Heart left ventricle (tissue), 16 donors: ENCODE data around the gene GPR37. TPM values are rescaled to one million over a fixed set of nuclear protein-coding genes. Genes with fewer than 3 reads are reported as not detected.

ENCODE experiments used
- ATAC-seq, 4 donors: fragments of 200-7000 bp; cut with Tn5 transposase; one replicate each; pipeline ENCODE4 v1.9.1; 2020 to 2022; ENCODE audit warnings: moderate library complexity in 4 of 4, mild to moderate bottlenecking in 3 of 4, moderate number of reproducible peaks in 1 of 4
- DNase-seq, 5 donors: peaks; one replicate each; pipeline ENCODE4 v3.0.0-alpha.2; 2020
- H3K27ac ChIP-seq, 12 donors: fragments of 200-600 bp; sonication (generic) in 4 of 12; one replicate each; pipeline versions ENCODE4 v1.5.0 to v1.8.0; 2016 to 2022; ENCODE audit warnings: mild to moderate bottlenecking in 2 of 12
- H3K27me3 ChIP-seq, 9 donors: fragments of 200-600 bp; sonication (generic) in 2 of 9; one replicate each; pipeline versions ENCODE4 v1.5.1 to v1.8.0; 2016 to 2022; ENCODE audit warnings: mild to moderate bottlenecking in 3 of 9
- H3K36me3 ChIP-seq, 9 donors: fragments of 200-600 bp; sonication (generic) in 2 of 9; one replicate each; pipeline versions ENCODE4 v1.5.0 to v1.8.0; 2018 to 2022; ENCODE audit warnings: mild to moderate bottlenecking in 2 of 9
- H3K4me1 ChIP-seq, 12 donors: fragments of 200-600 bp; sonication (generic) in 4 of 12; one replicate each; pipeline versions ENCODE4 v1.5.0 to v1.8.0; 2016 to 2022; ENCODE audit warnings: mild to moderate bottlenecking in 3 of 12
- H3K4me3 ChIP-seq, 12 donors: fragments of 200-600 bp; sonication (generic) in 4 of 12; one replicate each; pipeline versions ENCODE4 v1.5.0 to v1.8.0; 2017 to 2022; ENCODE audit warnings: mild to moderate bottlenecking in 9 of 12, moderate library complexity in 4 of 12
- H3K9me3 ChIP-seq, 12 donors: fragments of 200-600 bp; sonication (generic) in 4 of 12; one replicate each; pipeline versions ENCODE4 v1.5.0 to v1.8.0; 2016 to 2022; ENCODE audit warnings: mild to moderate bottlenecking in 1 of 12
- CTCF ChIP-seq, 12 donors: fragments of 200-600 bp; sonication (generic) in 4 of 12; IDR thresholded peaks; one replicate each; pipeline versions ENCODE4 v1.5.0 to v1.8.0; 2018 to 2022; ENCODE audit warnings: antibody characterized with exemption in 12 of 12, mild to moderate bottlenecking in 5 of 12
- POLR2A ChIP-seq, 2 donors: fragments of 450-650 bp; IDR thresholded peaks; one replicate each; pipeline ENCODE4 v1.6.1; 2017; ENCODE audit warnings: antibody characterized with exemption in 2 of 2, mild to moderate bottlenecking in 2 of 2, moderate library complexity in 2 of 2
- WGBS, 4 donors: extraction: QIAGEN DNeasy Blood & Tissue Kit in 2 of 4; methylation state at CpG; one replicate each; pipeline versions ENCODE4 v1.1.5 to v1.1.7; 2013 to 2018; 5-methylcytosine and 5-hydroxymethylcytosine counted together
- intact Hi-C, 10 donors: fragments of 100-400 bp; cut with DNase I; formaldehyde crosslinking; loops; one replicate each; pipeline versions ENCODE4 v1.11.1 to v1.14.2; 2022
- polyA plus RNA-seq, 2 donors: library from polyadenylated mRNA; stranded (reverse); fragments of 200-250 nt; gene quantifications; one replicate each; pipeline ENCODE4 v1.2.3, GENCODE V29; 2013
- total RNA-seq, 9 donors: library from RNA; depleted of rRNA in 2 of 9; stranded (reverse); fragments of >200 nt in 2 of 9; fragmentation: NEBNext Ultra II Directional in 3 of 9; extraction: Animal tissue kit (Norgen Biotek cat#: 25700) in 3 of 9; gene quantifications; one replicate each; pipeline versions ENCODE4 v1.1.0 to v1.2.4, GENCODE V29; 2016 to 2023
- donor health status: ischemic (EF 13 %, LVEDD 7.1; RV severe dilation, severe dysfunction).
- donor health status: healthy with polysubstance abuse.
- donor health status: DM: no; HTN: yes; CAD: no.
- donor health status: DM: no; HTN: no; CAD: no.
- donor health status: ischemic (EF 25% LVEDD 6.9; RV normal size, moderate dysfunction).
- donor health status: ischemic (EF 25% LVEDD 5.7; RV mildly dilated, moderate dysfunction).
- donor health status: healthy.
- donor health status: DM: yes; HTN: yes; CAD: no.
- donor health status: ischemic (EF 35%, LVEDD 5.7; RV mildly dilated, moderate dysfunction).
- donor health status: nonischemic (EF 11% LVEDD 7.7; RV severe dilation, severe dysfunction).
- donor health status: DM: yes; HTN: yes; CAD: no.
- donor health status: PGD.
- donor health status: ischemic (EF 29% LVEDD 5.4; RV normal size, mild dysfunction).
- donor health status: nonischemic (EF 23%, LVEDD 6.1; RV moderate dilation, normal function).

Gene GPR37
- total and polyA plus RNA-seq, 11 donors, result 0.01 to 0.48 (median 0.25) TPM; not detected in 8

GRCh38 chr7:124758327-124758726 lies 7.3 kb downstream of the GPR37 start:
- no peak for TF ChIP-seq POLR2A (IDR thresholded peaks at IDR 0.05)
- TF ChIP-seq CTCF (IDR thresholded peaks at IDR 0.05), result no peak
- peaks cover 0 to 25% (median 11%) of the 10 kb centered on the region in 9 donors for H3K27me3 ChIP-seq
- no peaks in the 10 kb centered on the region for H3K36me3 ChIP-seq
- DNase-seq (no peak), ATAC-seq (no peak)
- no peaks in the 10 kb centered on the region for H3K9me3 ChIP-seq
- no peak overlapping the region for H3K4me3 ChIP-seq
- 70 to 81% (median 76%) methylated on average over 2 of the region's 2 CpGs for WGBS, 4 donors
- H3K4me1 ChIP-seq, result no peaks in the 10 kb centered on the region
- H3K27ac ChIP-seq, result no peak overlapping the region
- intact Hi-C loops, result no loop called here

GRCh38 chr7:124754576-124755268 lies 10.9 kb downstream of the GPR37 start:
- TF ChIP-seq POLR2A (IDR thresholded peaks at IDR 0.05) (no peak), CTCF (IDR thresholded peaks at IDR 0.05) (no peak)
- H3K27me3 ChIP-seq, result peaks cover 0 to 6% (median 0%) of the 10 kb centered on the region in 9 donors
- WGBS, 4 donors, result 31 to 70% (median 41%) methylated on average over 1 of the region's 1 CpG
- no peak overlapping the region for H3K4me3 ChIP-seq
- H3K4me1 ChIP-seq, result no peaks in the 10 kb centered on the region
- no peak for ATAC-seq
- H3K36me3 ChIP-seq, result no peaks in the 10 kb centered on the region
- DNase-seq, result no peak
- H3K9me3 ChIP-seq, result no peaks in the 10 kb centered on the region
- intact Hi-C loops, result no loop called here
- H3K27ac ChIP-seq, result no peak overlapping the region

- no peak for ATAC-seq
Measured at GRCh38 chr7:124752310-124752709, 13.3 kb downstream of the GPR37 start.

GRCh38 chr7:124751027-124751426 lies 14.6 kb downstream of the GPR37 start:
- TF ChIP-seq POLR2A (IDR thresholded peaks at IDR 0.05), result no peak
- TF ChIP-seq CTCF (IDR thresholded peaks at IDR 0.05), result no peak
- WGBS, 4 donors, result 76 to 84% (median 79%) methylated on average over 2 of the region's 2 CpGs
- H3K27me3 ChIP-seq, result peaks cover 0 to 6% (median 0%) of the 10 kb centered on the region in 9 donors
- DNase-seq (no peak), ATAC-seq (no peak)
- no peaks in the 10 kb centered on the region for H3K9me3 ChIP-seq
- intact Hi-C loops, result no loop called here
- H3K27ac ChIP-seq, result no peak overlapping the region
- H3K36me3 ChIP-seq, result no peaks in the 10 kb centered on the region
- H3K4me1 ChIP-seq, result no peaks in the 10 kb centered on the region
- no peak overlapping the region for H3K4me3 ChIP-seq

More at GRCh38 chr7:124752310-124752709, 13.3 kb downstream of the GPR37 start:
- TF ChIP-seq POLR2A (IDR thresholded peaks at IDR 0.05) (no peak), CTCF (IDR thresholded peaks at IDR 0.05) (no peak)
- no peak overlapping the region for H3K4me3 ChIP-seq
- DNase-seq, result no peak
- peaks cover 0 to 6% (median 0%) of the 10 kb centered on the region in 9 donors for H3K27me3 ChIP-seq
- no peaks in the 10 kb centered on the region for H3K9me3 ChIP-seq
- no peaks in the 10 kb centered on the region for H3K4me1 ChIP-seq
- no peak overlapping the region for H3K27ac ChIP-seq
- H3K36me3 ChIP-seq, result no peaks in the 10 kb centered on the region
- intact Hi-C loops, result no loop called here
- WGBS, 4 donors, result 23 to 42% (median 32%) methylated on average over 1 of the region's 1 CpG
